Measurements from ENCODE around the gene CFLAR. TPM values are rescaled to one million over a fixed set of nuclear protein-coding genes. Genes with fewer than 3 reads are reported as not detected.

The CFLAR gene
- total and polyA plus RNA-seq, 2 of the 4 experiments (the other 2 are of a cell fraction) = 29.2 to 59.9 TPM

DNA sequence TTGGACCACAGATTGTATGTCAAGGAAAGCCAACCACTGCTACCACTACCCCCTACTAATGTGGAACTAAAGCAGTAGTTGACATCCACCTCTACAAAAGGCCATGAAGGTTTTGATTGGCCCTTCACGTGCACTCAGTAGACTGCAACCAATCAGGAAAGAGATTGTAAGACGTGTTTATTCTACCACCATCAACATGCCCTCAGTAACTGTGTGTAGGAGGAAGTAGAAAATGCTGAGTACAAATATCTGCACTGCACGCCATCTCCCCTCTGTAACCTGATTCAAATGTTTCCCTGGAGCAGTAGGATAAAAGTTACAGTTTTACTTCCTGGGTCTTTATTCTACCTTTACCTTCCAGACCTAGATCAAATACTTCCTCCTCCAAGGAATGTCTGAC is 64.0 kb downstream of the CFLAR start:
- no peaks in the 10 kb centered on the region for H3K9me3 ChIP-seq (ENCODE audit: control insufficient read depth, insufficient read depth, low read length)
- H3K23ac ChIP-seq (ENCODE audit: low read depth, low read length) = no peak overlapping the region
- H2AK9ac ChIP-seq (replicated peaks; ENCODE audit: low read depth, low read length, poor library complexity) = no peak overlapping the region
- H3K36me3 ChIP-seq (ENCODE audit: control insufficient read depth, insufficient read depth, low read length) = no peaks in the 10 kb centered on the region
- no peak overlapping the region for H3K4me3 ChIP-seq (ENCODE audit: insufficient read depth, low read depth, low read length)
- WGBS, 2 experiments (ENCODE audit: extremely low coverage in 2 of 2, insufficient read length in 1 of 2) = no CpG with 5 or more reads among the region's 3 CpGs
- no peak for DNase-seq
- H4K20me1 ChIP-seq (ENCODE audit: insufficient read depth, low read length) = no peaks in the 10 kb centered on the region
- no peak overlapping the region for H4K91ac ChIP-seq (ENCODE audit: insufficient read depth, low read depth, low read length)
- H3K4ac ChIP-seq (ENCODE audit: low read depth, low read length) = no peak overlapping the region
- peaks cover 2% of the 10 kb centered on the region; the same call in 1 of the 2 replicates for H3K4me1 ChIP-seq (ENCODE audit: control insufficient read depth, insufficient read depth, low read length)
- no peak overlapping the region for H3K18ac ChIP-seq (ENCODE audit: low read depth, low read length)
- no peak overlapping the region for H4K5ac ChIP-seq (ENCODE audit: low read depth, low read length)
- in situ Hi-C loops (cut with MboI; ENCODE audit: low sequenced_read_pairs) = no loop called here
- no peaks in the 10 kb centered on the region for H3K9me1 ChIP-seq (ENCODE audit: insufficient read depth, low read length)
- intact Hi-C loops (cut with micrococcal nuclease) = no loop called here
- no TSS peak for BruUV-seq (replicated peaks)
- no peak overlapping the region for H3K27ac ChIP-seq (ENCODE audit: insufficient read depth, low read length)
- H2BK5ac ChIP-seq (ENCODE audit: low read depth, low read length, poor library complexity, severe bottlenecking) = no peak overlapping the region
- no peak overlapping the region for H4K8ac ChIP-seq (ENCODE audit: low read depth in 2 of 2, low read length in 2 of 2)
- dilution Hi-C loops (cut with HindIII; ENCODE audit: low sequenced_read_pairs, unreplicated experiment) = no loop called here
- 0 out of 2 replicates have a peak, but pooled peaks cover 2% of the 10 kb centered on the region for H3K27me3 ChIP-seq (ENCODE audit: control insufficient read depth, insufficient read depth, low read length)
- POLR2A ChIA-PET (ENCODE audit: unreplicated experiment) = no interaction called here
- no peak for ATAC-seq (ENCODE audit: low read depth)
- no peak overlapping the region for H2AK5ac ChIP-seq (ENCODE audit: low read depth, low read length)
- H3K56ac ChIP-seq (ENCODE audit: extremely low read depth, insufficient read depth, low read length) = no peak overlapping the region
- H3K9ac ChIP-seq (ENCODE audit: low read depth, low read length) = no peak overlapping the region
- H3K79me1 ChIP-seq (ENCODE audit: low read depth in 1 of 2, low read length in 2 of 2) = no peaks in the 10 kb centered on the region
- H2BK120ac ChIP-seq (ENCODE audit: low read depth, low read length) = no peak overlapping the region
- no peak overlapping the region for H3K4me2 ChIP-seq (ENCODE audit: low read depth, low read length)
- CTCF ChIA-PET = interaction anchor here (1.2 kb wide), 1 partner anchor 52 kb away, joined by 3 read pairs; no protein-coding TSS in a partner anchor
- no peak overlapping the region for H2BK15ac ChIP-seq (ENCODE audit: low read depth, low read length)
- no peak for TF ChIP-seq MAZ (IDR thresholded peaks at IDR 0.05; ENCODE audit: borderline replicate concordance, low read depth, low read length)
- TF ChIP-seq, protein P1, sequence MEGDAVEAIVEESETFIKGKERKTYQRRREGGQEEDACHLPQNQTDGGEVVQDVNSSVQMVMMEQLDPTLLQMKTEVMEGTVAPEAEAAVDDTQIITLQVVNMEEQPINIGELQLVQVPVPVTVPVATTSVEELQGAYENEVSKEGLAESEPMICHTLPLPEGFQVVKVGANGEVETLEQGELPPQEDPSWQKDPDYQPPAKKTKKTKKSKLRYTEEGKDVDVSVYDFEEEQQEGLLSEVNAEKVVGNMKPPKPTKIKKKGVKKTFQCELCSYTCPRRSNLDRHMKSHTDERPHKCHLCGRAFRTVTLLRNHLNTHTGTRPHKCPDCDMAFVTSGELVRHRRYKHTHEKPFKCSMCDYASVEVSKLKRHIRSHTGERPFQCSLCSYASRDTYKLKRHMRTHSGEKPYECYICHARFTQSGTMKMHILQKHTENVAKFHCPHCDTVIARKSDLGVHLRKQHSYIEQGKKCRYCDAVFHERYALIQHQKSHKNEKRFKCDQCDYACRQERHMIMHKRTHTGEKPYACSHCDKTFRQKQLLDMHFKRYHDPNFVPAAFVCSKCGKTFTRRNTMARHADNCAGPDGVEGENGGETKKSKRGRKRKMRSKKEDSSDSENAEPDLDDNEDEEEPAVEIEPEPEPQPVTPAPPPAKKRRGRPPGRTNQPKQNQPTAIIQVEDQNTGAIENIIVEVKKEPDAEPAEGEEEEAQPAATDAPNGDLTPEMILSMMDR (conservative IDR thresholded peaks at IDR 0.05; ENCODE audit: low read depth, low read length) = no peak
- TF ChIP-seq MXI1 (IDR thresholded peaks at IDR 0.05; ENCODE audit: borderline replicate concordance, low read depth, low read length) = no peak
- H2AFZ ChIP-seq (replicated peaks; ENCODE audit: low read length, poor library complexity) = no peak overlapping the region
- H2BK20ac ChIP-seq (ENCODE audit: low read depth, low read length) = no peak overlapping the region
- H3K14ac ChIP-seq (replicated peaks; ENCODE audit: low read depth, low read length) = no peak overlapping the region

All from IMR-90 (cell line).